Measurements from ENCODE around the gene PPP1R36.
"Not testable (repeated sequence)": the region's sequence is repeated elsewhere in the genome, so short reads cannot be mapped to it uniquely, and the experiment has no call there.

The PPP1R36 gene, protein sequence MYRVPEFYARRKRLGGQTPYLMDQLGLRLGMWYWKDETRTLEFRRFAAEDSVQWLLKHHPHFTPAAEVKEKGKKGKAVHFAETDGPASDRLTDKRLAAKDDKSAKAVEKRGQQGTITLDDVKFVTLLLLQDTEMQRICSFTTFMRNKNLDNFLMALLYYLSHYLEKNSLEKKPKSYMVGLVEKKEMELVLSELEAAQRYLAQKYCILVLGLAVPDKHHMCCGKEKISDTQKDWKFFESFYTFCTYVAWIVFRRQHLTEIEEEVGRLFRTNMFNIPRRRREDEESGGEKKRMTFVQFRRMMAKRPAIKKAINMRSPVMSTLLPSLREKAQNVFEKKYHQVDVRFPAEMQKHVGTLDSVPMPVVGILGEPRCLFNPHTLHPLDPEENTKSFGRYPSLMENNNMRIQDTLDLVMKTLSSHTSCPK

DNA sequence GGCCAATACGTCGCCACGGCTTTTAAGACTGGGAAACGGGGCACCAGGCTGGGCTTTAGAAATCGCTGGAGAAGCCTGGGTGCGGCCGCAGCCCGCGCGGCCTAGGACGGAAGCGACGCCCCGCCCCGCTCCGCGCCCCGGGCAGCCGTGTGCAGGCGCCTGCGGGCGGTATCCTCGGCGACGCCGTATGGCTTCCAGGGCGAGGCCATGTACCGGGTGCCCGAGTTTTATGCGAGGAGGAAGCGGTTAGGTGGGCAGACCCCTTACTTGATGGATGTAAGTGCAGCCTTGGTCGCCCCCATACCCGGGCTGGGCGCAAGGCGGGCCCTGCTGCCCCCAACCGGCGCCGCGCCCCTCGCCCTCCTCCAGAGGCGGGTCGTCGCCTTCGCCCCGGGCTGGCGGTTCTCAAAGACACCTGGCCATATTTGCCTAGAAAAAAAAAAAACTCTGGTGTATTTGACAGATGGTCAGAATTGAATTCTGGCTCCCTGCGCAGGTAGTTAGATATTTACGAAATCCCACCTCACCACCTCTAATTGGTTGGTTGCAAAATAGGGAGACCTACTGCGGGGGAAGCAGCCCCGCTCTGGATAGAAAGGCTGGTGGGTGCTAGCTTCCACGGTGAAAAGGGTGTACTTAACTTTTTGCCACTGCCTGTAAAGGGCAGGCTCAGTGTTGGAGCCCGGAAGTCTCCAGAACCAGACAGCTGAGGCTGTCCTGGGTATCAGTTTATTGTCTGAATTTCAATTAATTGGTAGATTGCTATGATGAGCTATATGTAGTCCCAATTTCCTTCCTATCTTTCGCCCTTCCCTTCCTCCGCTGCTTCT lies at the start of gene PPP1R36:
PPP1R36 (plus strand) TSS at position 171 of the 830 bp plus-strand sequence; CDS start at position 208, 37 bp downstream.
- DNase-seq = peak; percentile 99

DNA sequence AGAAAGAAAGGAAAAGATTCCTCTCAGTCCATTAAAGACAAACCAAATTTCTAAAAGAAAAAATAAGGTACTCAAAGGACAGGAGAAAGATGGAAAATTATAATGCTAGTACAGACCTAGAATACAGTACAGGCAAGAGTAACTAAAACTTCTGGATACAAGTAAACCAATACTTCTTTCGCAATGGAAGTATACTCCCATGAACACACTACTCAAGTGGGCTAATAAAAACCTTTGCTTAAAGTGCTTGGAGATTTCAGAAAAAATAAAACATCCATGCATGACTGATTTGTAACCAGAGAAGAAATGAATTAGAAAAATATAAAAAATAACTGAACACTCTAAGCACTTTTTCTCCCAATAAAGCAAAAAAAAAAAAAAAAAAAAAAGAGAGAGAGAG lies 49.7 kb upstream of the PPP1R36 start:
- no peak for DNase-seq

DNA sequence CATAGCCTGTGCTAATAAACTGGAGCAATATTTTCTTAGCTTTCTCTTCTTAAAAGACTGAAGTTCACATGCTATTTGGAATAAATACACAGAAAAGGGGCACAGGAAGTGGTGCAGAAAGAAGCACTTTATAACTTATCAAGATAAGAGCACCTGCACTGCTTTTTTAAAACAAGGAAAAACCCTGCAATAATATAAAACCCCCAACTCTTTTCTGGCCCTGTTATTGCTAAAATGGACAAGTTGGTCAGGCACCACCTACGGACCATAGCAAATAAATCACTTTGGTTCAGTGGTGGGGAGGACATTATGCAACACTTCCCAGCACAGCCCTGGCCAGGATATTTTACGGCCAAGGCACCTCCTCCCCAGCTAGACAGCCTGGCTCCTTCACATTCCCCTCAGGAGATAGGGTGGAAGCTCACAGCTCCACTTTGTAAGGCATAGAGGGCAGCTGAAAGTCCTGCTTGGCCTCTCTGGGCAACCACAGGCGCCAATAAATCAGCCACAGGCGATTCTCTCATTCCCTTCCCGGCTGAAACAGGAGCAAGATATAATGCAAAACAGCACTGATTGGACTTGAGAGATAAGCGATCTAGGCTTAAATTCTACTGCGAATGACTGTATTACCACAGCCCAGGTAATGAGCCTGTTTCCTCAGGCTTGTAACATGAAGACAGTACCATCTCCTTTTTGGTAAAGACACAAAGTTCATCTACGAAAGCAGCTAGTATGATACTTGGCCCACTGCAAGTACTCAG lies 48.2 kb upstream of the PPP1R36 start:
- DNase-seq = peak; percentile 91

DNA sequence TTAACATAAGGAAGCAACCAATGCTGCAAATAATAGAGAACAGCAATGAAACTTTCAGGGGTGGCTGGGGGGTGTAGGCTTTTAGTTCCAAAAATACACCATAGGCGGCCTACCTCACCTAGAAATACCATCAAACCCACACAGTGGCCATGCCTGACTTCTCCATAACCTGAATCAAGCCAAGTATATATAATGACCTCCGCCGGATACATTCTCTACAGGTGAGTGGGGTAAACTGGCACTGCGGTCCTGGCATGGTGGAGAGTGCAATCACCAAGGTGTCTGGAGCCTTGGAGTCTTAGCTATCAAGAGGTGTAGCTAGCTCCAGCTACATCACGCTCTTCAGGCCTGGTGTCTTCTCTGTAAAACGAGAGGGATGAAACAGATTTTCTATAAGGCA lies 47.3 kb upstream of the PPP1R36 start:
- DNase-seq = peak; percentile 75

DNA sequence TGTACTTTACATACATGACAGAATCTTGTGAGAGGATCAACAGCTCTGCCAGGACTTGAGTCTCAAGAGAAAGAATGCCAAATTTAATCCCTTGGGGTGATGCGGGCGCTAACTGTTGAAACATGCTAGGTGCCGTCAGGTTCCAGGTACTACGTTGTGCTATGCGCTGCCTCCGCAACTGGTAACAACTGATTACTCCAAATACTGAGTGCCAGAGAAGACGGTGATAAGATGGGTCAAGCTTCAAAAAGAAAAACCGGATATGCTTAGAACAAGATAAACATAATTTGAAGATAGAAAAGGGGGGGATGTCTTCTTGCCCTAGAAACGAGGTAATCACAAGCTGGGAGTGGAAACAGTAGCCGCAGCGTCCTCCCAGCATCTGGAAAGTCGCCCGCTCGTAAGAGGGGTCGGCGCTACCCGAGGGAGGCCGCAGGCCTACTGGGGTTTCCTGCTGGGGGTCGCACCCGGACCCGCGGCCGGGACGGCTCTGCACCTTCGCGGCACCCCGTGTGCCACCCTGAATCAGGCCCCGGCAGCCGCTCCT lies 46.8 kb upstream of the PPP1R36 start:
- DNase-seq = peak; percentile 78

DNA sequence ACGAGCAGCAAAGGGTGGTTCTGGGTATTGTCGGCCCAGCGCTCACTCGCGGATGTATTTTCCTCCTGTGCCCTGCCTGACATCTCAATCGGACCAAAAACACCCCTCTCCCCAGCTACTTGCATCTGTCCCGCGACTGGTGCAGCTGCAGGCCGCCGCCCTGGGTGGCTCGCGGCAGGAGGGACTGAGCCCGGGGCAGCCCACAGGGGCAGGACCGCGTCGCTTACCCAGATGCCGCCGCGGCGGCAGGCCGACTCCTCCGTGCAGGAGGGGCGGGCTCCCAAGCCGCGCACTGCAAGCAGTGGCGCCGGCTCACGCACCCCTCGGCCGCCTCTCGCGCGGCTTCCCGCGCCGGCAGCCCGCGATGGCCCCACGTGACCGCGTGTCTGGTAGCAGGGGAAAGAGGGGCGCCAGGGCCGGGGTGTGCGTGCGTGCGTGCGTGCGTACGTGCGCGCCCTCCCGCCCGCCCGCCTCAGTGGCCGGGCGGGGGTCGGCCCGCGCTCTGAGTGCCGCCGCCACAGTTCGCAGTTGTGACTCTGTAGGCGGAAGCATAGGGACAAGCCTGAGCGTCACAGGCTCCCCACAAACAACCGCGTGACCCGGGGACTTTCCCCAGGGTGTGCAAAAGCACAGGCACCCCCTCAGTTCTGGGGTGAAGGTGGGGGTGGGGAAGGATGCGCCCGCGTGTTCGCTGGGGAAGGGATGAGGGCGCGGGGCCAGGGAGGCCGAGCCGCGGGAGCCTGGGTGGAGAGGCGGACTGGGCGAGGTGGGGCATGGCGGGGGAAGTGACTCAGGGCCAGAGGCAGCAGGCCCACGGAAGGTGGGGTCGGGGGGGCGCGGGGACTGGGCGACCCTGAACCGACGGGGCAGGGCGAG lies 46.1 kb upstream of the PPP1R36 start, which contains the start of gene ZBTB25:
ZBTB25 (minus strand) TSS at position 405 of the 876 bp plus-strand sequence. CDS start 13,305 bp downstream, outside the sequence.
- peak; percentile 97 for DNase-seq

DNA sequence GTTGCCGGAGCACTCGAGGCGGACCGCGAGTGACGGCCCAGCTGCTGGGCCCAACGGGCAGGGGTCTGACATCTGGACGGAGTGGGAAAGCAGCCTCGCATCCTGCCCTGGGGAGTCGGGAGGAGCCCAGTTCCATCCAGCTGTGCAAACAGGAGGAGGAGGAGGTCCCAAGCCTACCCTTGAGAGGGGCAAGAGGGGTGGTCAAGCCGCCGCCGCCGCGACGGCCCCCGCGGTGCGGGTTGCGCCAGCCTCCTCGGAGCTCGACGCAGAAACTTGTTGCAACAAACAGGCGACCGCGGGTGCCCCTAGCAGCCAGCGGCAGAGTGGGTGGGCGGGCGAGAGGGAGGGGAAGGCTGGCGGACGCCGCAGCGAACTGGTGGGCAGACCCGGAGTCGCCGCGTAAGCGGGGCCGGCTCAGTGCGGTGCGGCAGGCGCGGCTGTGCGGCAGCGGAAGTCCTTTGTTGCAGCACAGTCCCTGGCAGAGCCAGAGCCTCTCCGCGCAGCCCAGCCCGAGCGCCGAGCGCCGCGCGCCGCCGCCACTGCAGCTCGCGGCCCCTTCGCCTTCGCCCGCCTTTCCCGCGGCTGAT lies 45.4 kb upstream of the PPP1R36 start, which contains the start of gene ZBTB1:
ZBTB1 (plus strand) TSS at position 461 of the 587 bp plus-strand sequence. CDS start 16,735 bp downstream, outside the sequence.
- peak; percentile 97 for DNase-seq

DNA sequence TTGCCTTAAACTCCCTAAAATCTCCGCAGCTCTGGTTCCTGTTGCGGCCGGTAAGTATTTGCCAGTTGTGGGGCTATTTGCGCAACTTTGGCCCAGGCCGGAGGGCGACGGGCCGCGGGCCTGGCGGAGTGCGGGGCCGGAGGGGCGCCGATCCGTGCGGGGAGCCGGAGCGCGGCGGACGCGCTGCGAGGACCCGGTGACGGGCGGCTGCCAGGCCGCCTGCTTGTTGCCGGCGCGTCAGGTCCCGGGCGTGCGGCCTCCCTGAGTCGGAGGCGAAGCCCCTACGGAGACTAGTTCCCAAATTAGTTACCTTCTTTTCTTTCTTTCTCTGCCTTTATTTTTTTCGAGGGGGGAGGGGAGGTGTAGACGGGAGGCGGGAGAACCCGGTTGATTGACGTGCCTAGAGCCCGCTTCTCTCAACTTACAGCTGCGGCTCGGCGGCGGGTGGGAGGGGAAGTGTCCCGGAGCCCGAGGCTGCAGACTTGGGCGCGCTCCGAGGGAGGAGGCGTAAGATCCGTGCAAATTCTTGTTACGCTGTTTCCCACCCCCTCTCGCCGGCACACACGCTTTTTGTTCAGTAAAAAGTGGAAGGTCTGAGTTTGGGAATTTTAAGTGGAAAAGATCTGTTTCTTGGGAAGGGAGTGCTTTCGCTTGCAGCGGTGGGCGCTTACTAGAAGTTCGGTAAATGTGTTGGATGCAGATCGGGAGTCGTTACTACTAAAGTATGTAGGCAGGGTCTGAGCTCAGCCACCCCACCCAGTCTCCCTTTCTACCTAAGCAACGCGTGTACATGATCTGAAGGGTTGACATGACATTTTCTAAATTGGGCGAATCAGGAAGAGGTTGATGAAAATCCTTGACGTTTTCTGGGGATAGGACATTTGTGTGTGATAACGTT lies 44.6 kb upstream of the PPP1R36 start:
- peak; percentile 95 for DNase-seq

DNA sequence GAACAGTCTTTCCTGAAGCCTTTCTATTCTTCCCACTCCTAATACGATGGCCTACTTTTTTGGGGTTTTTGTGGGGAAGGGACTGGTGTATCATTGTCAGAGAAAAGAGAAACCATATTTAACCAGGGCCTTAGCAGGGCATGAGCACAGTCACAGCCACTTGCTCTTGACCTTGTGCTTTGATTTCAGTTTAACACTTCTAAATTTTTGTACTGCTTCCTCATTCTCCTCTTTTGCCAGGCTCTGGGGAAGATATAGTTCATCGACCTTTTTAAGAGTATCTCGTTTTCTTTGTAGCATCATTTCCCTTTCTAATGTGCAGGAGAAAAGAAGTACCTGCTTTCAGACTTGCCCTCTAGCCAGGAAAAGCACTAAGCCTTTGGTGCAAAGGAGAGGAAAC lies 43.0 kb upstream of the PPP1R36 start:
- peak; percentile 29 for DNase-seq

DNA sequence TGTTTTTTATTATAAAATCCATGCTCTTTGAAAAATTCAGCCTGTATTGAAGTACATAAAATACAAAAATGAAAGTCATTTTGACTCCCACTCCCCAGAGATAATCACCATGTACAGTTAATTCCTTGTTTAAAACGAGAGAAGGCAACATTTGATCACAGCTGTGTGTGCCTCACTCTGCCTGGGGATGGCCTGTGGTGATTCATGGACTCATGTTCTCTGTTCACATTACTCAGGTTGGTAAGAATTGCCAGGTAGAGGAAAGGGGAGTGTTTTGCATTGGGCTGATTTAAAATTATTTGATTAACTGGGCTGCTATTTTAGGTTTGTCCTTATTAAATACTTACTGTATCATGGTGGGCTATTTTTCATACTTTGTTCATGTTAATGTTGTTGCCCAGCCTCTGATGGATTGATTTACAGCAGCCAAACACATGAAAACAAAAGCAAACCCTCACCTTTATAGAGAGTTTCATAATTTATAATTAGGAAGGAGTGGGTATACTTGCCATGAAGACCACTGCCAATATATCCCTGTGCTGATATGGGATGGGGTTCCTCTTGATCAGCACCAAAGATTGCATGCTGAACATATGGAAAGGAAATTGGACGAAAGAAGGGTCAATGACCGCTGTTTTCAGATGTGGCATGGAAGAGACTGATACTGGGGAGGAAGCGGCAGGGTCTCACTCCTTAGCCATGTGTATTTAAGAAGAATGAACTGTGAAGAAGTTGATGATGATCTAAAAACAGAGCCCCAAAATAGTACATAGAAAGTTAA lies 42.2 kb upstream of the PPP1R36 start:
- peak; percentile 73 for DNase-seq

DNA sequence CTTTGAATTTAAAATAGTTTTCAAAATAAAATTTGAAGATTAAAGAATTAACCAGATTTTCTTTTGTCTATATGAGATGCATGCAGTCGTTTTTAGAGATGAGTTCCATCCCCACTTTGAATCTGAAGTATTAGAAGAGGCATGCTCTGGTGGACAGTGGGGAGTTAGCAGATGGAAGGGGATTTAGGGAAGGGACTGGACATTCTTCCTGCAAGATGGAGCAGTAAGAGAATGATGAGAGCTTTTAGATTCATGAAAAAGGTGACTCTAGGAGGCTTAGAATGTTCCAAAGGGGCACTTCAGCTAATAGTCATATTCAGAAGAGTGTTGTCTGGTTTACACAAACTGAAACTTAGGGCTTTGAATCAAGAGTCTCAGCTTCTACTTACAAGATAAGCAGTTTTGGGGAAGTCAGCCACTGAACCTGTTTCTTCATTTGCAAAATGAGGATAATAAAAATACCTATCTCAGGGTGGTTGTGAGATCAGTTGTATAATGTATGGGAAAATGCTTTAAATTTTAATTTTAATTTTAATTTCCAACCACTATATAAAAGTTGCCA lies 41.5 kb upstream of the PPP1R36 start:
- no peak for DNase-seq

DNA sequence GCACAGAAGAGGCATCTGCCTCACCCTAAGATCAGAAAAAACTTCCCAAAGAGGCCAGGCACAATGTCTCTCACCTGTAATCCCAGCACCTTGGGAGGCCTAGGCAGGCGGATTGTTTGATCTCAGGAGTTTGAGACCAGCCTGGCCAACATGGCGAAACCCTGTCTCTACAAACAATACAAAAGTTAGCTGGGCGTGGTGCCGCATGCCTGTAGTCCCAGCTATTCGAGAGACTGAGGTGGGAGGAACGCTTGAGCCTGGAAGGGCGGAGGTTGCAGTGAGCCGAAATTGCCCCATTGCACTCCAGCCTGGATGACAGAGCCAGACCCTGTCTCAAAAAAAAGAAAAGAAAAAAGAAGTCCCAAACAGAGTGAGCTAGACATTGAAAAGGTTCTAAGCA lies 40.7 kb upstream of the PPP1R36 start:
- no peak for DNase-seq

DNA sequence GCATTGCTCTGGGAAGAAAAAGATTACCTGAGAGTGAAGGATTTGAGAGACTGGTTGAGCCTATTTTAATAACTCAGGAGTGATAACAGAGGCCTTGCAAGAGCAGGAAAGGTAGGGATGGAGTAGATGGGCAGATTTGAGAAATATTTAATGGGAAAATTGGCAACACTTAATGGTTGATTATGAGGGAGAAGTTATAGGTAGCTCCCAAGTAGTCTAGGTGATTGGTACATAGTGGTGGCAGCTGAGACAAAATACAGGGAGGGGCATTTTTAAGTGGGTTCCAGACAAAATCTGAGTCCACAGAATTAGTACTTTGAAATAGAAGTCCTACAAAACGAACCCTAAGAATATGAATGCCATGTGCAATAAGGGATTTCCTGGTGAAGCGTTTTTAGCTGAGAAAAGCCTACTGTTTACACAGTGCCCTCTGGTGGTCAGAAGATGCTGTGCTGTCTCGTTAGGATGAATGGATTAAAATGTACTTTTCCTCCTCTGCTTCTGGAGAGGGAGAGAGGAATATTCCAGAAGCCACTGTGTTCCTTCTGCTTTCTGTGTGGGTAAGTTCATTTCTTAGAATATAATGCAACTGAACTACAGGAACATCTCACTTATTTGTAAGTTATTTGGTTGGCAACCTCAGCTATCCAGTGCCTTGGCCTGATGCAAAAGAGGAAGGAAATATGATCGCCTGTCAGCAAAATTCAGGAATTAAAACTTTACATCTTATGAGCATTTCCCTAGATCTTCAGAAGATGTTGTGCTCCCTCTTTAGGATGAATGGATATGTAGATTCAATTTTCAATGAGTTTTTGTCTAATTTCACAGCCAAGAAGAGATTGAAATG lies 38.7 kb upstream of the PPP1R36 start:
- DNase-seq = peak; percentile 82

DNA sequence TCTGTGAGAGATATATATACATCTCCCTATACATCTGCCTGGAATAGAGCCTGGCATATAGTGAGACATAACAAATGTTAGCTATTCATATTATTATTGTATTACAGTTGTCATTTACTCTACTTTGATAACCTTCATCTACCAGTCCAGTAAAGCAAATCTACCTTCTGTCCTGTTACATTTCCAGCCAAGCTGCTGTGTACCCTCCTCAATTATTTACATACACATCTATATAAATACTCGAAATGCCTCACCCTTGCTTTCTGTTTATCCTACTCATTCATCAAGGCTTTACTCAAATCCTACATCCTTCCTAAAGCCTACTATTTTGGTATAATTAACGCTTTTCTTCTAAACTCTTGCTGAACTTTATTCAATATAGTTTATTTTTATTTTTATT lies 36.5 kb upstream of the PPP1R36 start:
- DNase-seq = no peak

DNA sequence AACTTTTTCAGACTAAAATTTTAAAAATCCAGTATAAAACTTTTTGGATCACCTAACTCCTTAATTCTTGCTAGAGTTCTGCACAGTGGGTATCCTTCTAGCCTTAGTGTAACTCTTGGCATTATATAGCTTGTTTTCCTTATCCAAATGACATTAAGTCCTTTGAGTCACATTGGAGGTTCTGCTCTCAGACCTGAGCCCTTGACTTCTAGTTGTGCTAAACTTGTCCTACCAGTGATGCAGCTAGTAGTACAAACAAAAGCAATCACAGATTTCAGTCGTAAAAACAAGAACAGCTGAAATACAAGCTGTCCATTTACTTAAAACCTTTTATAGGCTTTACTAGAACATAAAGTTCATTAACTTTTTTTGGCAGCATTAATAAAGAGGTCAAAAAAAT lies 34.7 kb upstream of the PPP1R36 start:
- no peak for DNase-seq

DNA sequence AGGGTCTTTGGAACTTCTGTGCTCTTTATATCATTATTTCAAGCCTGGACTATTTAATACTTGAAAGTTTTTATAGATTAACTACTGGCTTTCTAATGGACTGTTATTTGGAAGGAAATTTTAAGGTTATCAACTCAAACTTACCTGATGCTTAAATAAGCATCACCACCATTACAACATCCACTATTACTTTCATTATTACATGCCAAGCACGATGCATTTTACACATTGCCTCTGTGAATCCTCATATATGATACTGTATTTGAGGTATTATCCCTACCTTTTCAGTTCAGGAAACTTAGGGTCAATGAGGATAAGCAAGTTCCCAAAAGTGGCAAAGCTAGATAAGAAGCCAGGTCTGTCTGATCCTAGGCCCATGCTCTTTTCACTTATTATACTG lies 32.8 kb upstream of the PPP1R36 start:
- DNase-seq = no peak

DNA sequence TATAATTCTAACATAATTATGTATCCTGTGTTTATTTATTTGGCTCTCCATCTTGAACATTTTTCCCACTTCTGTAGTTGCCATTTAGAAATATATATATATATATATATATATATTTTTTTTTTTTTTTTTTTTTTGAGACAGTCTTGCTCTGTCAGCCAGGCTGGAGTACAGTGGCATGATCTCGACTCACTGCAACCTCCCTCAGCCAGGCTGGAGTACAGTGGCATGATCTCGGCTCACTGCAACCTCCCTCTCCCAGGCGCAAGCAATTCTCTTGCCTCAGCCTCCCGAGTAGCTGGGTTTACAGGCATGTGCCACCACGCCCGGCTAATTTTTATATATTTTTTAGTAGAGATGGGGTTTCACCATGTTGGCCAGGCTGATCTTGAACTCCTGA lies 32.1 kb upstream of the PPP1R36 start:
- DNase-seq = not testable (repeated sequence)

DNA sequence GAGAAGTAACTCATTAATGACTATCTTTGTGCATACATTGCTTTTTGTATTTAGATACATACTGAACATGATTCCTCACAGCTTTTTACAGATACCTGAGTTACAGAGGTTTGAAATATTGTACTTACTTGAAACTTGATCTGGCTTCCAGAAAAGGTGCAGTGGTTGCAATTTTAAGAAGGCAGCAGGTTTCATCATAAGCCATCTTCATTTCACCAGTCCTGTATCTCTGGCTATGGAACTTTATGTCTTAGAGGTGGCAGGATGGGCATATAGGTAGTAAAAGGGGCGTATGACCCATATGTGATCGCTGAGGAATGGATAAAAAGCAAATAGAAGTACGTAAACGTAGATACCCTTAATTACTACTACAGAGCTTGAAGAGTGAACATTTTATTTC lies 31.5 kb upstream of the PPP1R36 start:
- DNase-seq = peak; percentile 28
